ENCODE results near the gene ZFYVE28. TPM values are rescaled to one million over a fixed set of nuclear protein-coding genes. Genes with fewer than 3 reads are reported as not detected.
"Not testable (repeated sequence)": the region's sequence is repeated elsewhere in the genome, so short reads cannot be mapped to it uniquely, and the experiment has no call there.

ZFYVE28 gene
- total RNA-seq, 2 experiments from 2014 or later: 6.1 to 6.3 TPM

- H3K4me1 Mint-ChIP-seq (ENCODE audit: low read depth); H3K27me3 Mint-ChIP-seq (ENCODE audit: low read depth); H3K36me3 Mint-ChIP-seq (ENCODE audit: low read depth); H3K27ac Mint-ChIP-seq; H3K4me3 Mint-ChIP-seq; DNase-seq; H3K9me3 Mint-ChIP-seq (ENCODE audit: insufficient read depth); CTCF ChIA-PET; ATAC-seq; POLR2A ChIA-PET: not testable (repeated sequence)
These were observed 143.4 kb downstream of the ZFYVE28 start for GRCh38 chr4:2275044-2275397.

GRCh38 chr4:2274320-2275043, 144.0 kb downstream of the ZFYVE28 start:
- H3K4me1 Mint-ChIP-seq (ENCODE audit: low read depth): no peaks in the 10 kb centered on the region
- POLR2A ChIA-PET: no interaction called here
- H3K36me3 Mint-ChIP-seq (ENCODE audit: low read depth): no peaks in the 10 kb centered on the region
- no peaks in the 10 kb centered on the region for H3K9me3 Mint-ChIP-seq (ENCODE audit: insufficient read depth)
- no peaks in the 10 kb centered on the region for H3K27me3 Mint-ChIP-seq (ENCODE audit: low read depth)
- CTCF ChIA-PET: no interaction called here
- ATAC-seq: no peak
- no peak overlapping the region for H3K4me3 Mint-ChIP-seq
- no peak for DNase-seq
- H3K27ac Mint-ChIP-seq: no peak overlapping the region

- CTCF ChIA-PET: no interaction called here
- Mint-ChIP-seq H3K27me3 (ENCODE audit: low read depth) (no peaks in the 10 kb centered on the region), H3K4me3 (no peak overlapping the region), H3K4me1 (ENCODE audit: low read depth) (no peaks in the 10 kb centered on the region), H3K36me3 (ENCODE audit: low read depth) (no peaks in the 10 kb centered on the region), H3K9me3 (ENCODE audit: insufficient read depth) (no peaks in the 10 kb centered on the region), H3K27ac (no peak overlapping the region)
- no peak for ATAC-seq
- POLR2A ChIA-PET: no interaction called here
- DNase-seq: no peak
These were observed 144.7 kb downstream of the ZFYVE28 start for GRCh38 chr4:2273657-2274319.

- ChIA-PET POLR2A (no interaction called here), CTCF (no interaction called here)
- Mint-ChIP-seq H3K4me1 (ENCODE audit: low read depth) (no peaks in the 10 kb centered on the region), H3K27ac (no peak overlapping the region), H3K36me3 (ENCODE audit: low read depth) (no peaks in the 10 kb centered on the region), H3K9me3 (ENCODE audit: insufficient read depth) (no peaks in the 10 kb centered on the region), H3K4me3 (no peak overlapping the region), H3K27me3 (ENCODE audit: low read depth) (no peaks in the 10 kb centered on the region)
- no peak for ATAC-seq
- DNase-seq: no peak
These were observed 145.2 kb downstream of the ZFYVE28 start for GRCh38 chr4:2273221-2273620.

GRCh38 chr4:2272828-2273120, 145.7 kb downstream of the ZFYVE28 start:
- POLR2A ChIA-PET: no interaction called here
- no peak for DNase-seq
- H3K36me3 Mint-ChIP-seq (ENCODE audit: low read depth): no peaks in the 10 kb centered on the region
- ATAC-seq: no peak
- CTCF ChIA-PET: no interaction called here
- no peaks in the 10 kb centered on the region for H3K9me3 Mint-ChIP-seq (ENCODE audit: insufficient read depth)
- H3K27ac Mint-ChIP-seq: no peak overlapping the region
- no peak overlapping the region for H3K4me3 Mint-ChIP-seq
- H3K27me3 Mint-ChIP-seq (ENCODE audit: low read depth): no peaks in the 10 kb centered on the region
- H3K4me1 Mint-ChIP-seq (ENCODE audit: low read depth): no peaks in the 10 kb centered on the region

- Mint-ChIP-seq H3K9me3 (ENCODE audit: insufficient read depth) (no peaks in the 10 kb centered on the region), H3K27me3 (ENCODE audit: low read depth) (no peaks in the 10 kb centered on the region), H3K36me3 (ENCODE audit: low read depth) (no peaks in the 10 kb centered on the region), H3K4me1 (ENCODE audit: low read depth) (no peaks in the 10 kb centered on the region), H3K4me3 (no peak overlapping the region), H3K27ac (no peak overlapping the region)
- no peak for DNase-seq
- CTCF ChIA-PET: no interaction called here
- no peak for ATAC-seq
- POLR2A ChIA-PET: interaction anchor here (0.6 to 1.1 kb wide), 2 partner anchors 10 to 23 kb away, joined by 3 to 4 read pairs; partner anchors contain the start of gene MXD4
These were observed 146.2 kb downstream of the ZFYVE28 start for GRCh38 chr4:2272026-2272827.

GRCh38 chr4:2271279-2272025, 147.0 kb downstream of the ZFYVE28 start:
- ChIA-PET POLR2A (interaction anchor here (1.1 kb wide), 1 partner anchor 9 kb away, joined by 4 read pairs; the partner anchor contains the start of gene MXD4), CTCF (no interaction called here)
- Mint-ChIP-seq H3K4me1 (ENCODE audit: low read depth) (no peaks in the 10 kb centered on the region), H3K27ac (no peak overlapping the region), H3K9me3 (ENCODE audit: insufficient read depth) (no peaks in the 10 kb centered on the region), H3K4me3 (no peak overlapping the region), H3K27me3 (ENCODE audit: low read depth) (no peaks in the 10 kb centered on the region), H3K36me3 (ENCODE audit: low read depth) (no peaks in the 10 kb centered on the region)
- DNase-seq (no peak), ATAC-seq (no peak)

- no peaks in the 10 kb centered on the region for H3K9me3 Mint-ChIP-seq (ENCODE audit: insufficient read depth)
- no peaks in the 10 kb centered on the region for H3K27me3 Mint-ChIP-seq (ENCODE audit: low read depth)
- no peak overlapping the region for H3K4me3 Mint-ChIP-seq
- ATAC-seq: no peak
- no peaks in the 10 kb centered on the region for H3K4me1 Mint-ChIP-seq (ENCODE audit: low read depth)
- ChIA-PET POLR2A (no interaction called here), CTCF (no interaction called here)
- H3K27ac Mint-ChIP-seq: no peak overlapping the region
- no peaks in the 10 kb centered on the region for H3K36me3 Mint-ChIP-seq (ENCODE audit: low read depth)
- DNase-seq: no peak
These were observed 147.9 kb downstream of the ZFYVE28 start for GRCh38 chr4:2270341-2271165.

- DNase-seq (no peak), ATAC-seq (no peak)
- Mint-ChIP-seq H3K9me3 (ENCODE audit: insufficient read depth) (no peaks in the 10 kb centered on the region), H3K4me3 (no peak overlapping the region), H3K4me1 (ENCODE audit: low read depth) (no peaks in the 10 kb centered on the region), H3K27ac (no peak overlapping the region), H3K36me3 (ENCODE audit: low read depth) (no peaks in the 10 kb centered on the region), H3K27me3 (ENCODE audit: low read depth) (no peaks in the 10 kb centered on the region)
- CTCF ChIA-PET: no interaction called here
- POLR2A ChIA-PET: interaction anchor here (0.6 kb wide), 1 partner anchor 347 kb away, joined by 3 read pairs; no protein-coding TSS in a partner anchor
These were observed 148.8 kb downstream of the ZFYVE28 start for GRCh38 chr4:2269618-2270163.

- no peaks in the 10 kb centered on the region for H3K36me3 Mint-ChIP-seq (ENCODE audit: low read depth)
- H3K9me3 Mint-ChIP-seq (ENCODE audit: insufficient read depth): no peaks in the 10 kb centered on the region
- POLR2A ChIA-PET: interaction anchor here (0.6 kb wide), 1 partner anchor 347 kb away, joined by 3 read pairs; no protein-coding TSS in a partner anchor
- CTCF ChIA-PET: no interaction called here
- no peak overlapping the region for H3K4me3 Mint-ChIP-seq
- DNase-seq (no peak), ATAC-seq (no peak)
- no peaks in the 10 kb centered on the region for H3K4me1 Mint-ChIP-seq (ENCODE audit: low read depth)
- H3K27ac Mint-ChIP-seq: no peak overlapping the region
- H3K27me3 Mint-ChIP-seq (ENCODE audit: low read depth): no peaks in the 10 kb centered on the region
These were observed 149.3 kb downstream of the ZFYVE28 start for GRCh38 chr4:2269206-2269531.

Data from activated CD8-positive, alpha-beta T cell treated with anti-CD3 and anti-CD28 coated beads, Interleukin-2, amount 10 ng/mL, durations not matched to agents 7 days and 5 days (primary cell).